Hindlimb muscle (tissue), 1 donor: ENCODE measurements around the gene FGF23. TPM values are rescaled to one million over a fixed set of nuclear protein-coding genes. Genes with fewer than 3 reads are reported as not detected.
"Not testable (repeated sequence)": the region's sequence is repeated elsewhere in the genome, so short reads cannot be mapped to it uniquely, and the experiment has no call there.

Source experiments
- DNase-seq: peaks from one replicate; pipeline ENCODE4 v3.0.0-alpha.2; 2013
- polyA plus RNA-seq: library from polyadenylated mRNA; unstranded; fragments of 120-200 nt; gene quantifications from one replicate; pipeline ENCODE4 v1.2.1, GENCODE V29; 2013; ENCODE audit not compliant: insufficient read length

FGF23 gene
- polyA plus RNA-seq: not detected

DNA sequence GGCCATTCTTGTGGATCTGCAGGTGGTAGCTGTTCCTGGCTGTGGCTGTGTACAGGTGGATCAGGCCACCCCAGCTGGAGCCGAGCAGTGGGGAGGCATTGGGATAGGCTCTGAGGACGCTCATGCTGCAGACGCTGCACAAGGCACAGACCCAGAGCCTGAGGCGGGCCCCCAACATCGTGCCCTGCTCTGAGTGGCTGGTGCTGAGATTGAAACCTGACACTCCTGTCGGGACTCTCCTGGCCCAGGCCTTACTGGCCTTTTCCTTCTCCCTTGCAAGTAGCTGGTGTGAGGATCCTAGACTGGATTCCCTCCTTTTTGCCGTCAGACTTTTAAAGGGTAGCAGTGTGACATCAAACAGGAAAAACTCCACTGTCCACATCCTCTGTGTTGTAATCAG lies at the start of gene FGF23:
FGF23 (minus strand) TSS at position 308 of the 400 bp plus-strand sequence; CDS start at position 178, 130 bp downstream.
- DNase-seq: peak; percentile 19

DNA sequence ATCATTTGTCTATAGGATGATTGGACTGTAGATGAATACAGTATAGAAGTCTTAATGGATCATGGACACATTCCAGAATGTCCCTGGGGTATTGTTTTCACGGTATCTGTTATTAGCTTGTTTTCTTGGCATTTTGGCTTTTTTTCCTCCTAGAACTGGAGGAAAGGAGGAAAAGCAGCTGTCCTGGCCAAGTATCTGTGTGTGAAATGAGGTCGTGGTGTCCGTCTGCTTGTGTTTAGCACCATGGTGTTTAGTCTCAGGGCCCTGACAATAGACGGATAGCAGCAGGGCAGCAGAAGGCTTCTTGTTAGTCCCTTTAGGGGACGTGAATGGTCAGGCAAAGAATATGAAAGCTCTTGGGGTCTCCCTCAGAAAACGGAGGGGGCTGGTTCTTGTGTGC lies 44.9 kb upstream of the FGF23 start:
- no peak for DNase-seq

DNA sequence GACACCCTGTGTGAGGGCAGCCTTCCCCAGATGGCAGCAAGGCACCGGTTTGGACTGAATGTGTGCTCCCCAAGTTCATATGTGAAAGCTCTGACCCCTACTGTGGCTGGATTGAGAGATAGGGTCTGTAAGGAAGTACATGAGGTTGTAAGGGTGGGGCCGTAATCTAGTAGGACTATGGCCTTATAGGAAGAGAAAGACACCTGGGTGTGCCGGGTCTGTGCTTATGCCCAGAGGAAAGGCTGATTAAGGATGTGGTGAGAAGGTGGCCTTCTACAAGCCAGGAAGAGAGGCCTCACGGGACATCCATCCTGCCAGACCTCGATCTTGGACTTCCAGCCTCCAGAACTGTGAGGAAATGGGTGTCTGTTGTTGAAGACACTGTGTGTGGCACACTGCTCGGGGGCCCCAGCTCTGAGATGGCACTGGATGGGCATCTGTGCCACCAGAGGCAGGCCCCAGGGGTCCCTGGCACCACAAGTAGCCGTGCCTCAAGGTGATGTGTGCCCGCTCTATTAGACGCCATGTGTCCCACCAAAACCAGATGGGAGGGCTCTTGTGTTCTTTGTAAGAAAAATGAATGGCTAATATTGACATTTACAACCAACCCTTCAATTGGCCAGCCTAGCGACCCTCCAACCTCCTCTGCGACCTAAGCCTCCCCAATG lies 44.1 kb upstream of the FGF23 start:
- no peak for DNase-seq

DNA sequence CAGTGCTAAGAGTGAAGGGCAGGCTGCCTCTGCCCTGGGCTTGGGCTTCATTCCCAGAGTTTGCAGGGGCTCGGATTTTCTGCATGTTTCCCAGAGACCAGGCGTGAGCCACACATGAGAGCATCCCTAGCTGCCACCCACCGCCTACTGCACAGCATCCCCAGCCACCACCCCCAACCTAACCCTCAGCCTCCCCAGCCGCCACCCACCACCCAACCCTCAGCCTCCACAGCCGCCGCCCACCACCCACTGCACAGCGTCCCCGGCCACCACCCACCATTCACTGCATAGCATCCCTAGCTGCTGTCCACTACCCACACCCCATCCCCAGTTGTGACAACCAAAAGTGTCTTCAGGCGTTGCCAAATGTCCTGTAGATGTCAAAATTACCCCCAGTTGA lies 43.5 kb upstream of the FGF23 start:
- DNase-seq: no peak

GRCh38 chr12:4421590-4422031 lies 42.1 kb upstream of the FGF23 start:
- DNase-seq: no peak

DNA sequence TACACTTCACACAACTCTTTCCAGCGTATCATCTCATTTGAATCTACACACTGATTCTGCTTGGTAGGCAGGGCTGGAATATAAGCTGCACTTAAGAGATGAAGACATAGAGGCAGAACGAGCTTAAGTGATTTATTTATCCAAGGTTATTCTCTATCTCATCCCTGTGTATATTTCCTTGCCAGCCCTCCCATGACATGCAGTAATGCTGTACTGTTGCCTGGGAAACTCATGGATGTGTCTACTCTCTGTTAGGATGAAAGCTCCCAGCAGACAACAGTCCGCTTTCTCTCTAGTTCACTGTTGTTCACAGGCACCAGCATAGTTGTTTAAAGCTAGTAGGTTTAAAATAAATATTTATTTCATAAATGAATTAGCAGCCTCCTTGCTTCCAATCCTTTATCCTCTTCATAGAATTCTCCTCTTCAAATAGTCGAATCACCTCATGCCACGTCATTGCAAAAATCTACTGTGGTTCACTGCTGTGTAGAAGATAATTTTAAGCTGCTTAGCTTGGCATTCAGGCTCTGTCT lies 40.7 kb upstream of the FGF23 start:
- DNase-seq: no peak

GRCh38 chr12:4418913-4419312 lies 39.4 kb upstream of the FGF23 start:
- DNase-seq: no peak

GRCh38 chr12:4417936-4418335 lies 38.4 kb upstream of the FGF23 start:
- DNase-seq: no peak

DNA sequence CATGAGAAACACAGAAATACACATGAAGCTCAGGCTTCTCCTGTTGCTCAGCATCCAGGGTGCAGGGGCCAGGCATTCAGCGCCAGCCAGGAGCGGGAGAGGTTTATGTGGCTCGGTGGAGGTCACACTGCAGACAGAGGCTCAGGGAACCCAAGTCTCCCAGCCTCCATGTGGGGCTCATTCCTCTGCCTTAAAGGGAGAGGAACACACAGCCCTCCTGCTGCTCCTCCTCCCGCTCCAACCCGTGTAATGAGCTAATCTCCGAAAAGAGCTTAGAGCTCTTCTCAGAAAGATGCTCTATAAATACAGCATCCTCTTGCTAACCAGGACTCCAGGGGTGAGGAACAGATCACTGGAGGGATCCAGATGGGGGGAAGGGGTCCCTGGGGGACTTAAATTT lies 37.9 kb upstream of the FGF23 start:
- DNase-seq: no peak

DNA sequence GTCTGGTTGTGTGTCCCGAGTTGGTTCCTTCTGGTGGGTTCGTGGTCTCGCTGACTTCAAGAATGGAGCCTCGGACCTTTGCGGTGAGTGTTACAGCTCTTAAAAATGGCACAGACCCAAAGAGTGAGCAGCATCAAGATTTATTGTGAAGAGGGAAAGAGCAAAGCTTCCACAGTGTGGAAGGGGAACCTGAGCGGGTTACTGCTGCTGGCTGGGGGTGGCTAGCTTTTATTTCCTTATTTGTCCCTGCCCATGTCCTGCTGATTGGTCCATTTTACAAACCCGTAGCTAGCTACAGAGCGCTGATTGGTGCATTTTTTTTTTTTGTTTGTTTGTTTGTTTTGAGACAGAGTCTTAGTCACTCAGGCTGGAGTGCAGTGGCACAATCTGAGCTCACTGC lies 36.8 kb upstream of the FGF23 start:
- DNase-seq: no peak

GRCh38 chr12:4412465-4412864 lies 33.0 kb upstream of the FGF23 start:
- DNase-seq: no peak

- no peak for DNase-seq
Observed at GRCh38 chr12:4412056-4412455, 32.5 kb upstream of the FGF23 start.

DNA sequence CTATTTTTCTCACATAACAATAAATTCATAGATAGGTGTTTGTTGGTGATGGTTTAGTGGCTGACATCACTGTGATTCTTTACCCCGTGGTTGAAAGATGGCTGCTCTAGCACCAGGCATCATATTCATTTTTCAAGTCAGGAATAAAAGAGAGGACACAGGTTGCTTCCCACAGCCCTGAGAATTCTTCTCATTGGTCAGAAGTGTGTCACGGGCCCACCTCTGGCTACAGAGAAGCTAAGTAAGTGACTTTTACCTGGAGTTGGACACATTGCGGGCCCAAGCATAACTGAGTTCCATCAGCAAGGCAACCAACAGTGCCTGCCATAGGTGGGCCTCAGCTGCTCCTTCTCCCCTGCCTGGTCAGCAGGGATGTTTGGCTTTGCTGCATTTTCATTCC lies 27.6 kb upstream of the FGF23 start:
- no peak for DNase-seq

DNA sequence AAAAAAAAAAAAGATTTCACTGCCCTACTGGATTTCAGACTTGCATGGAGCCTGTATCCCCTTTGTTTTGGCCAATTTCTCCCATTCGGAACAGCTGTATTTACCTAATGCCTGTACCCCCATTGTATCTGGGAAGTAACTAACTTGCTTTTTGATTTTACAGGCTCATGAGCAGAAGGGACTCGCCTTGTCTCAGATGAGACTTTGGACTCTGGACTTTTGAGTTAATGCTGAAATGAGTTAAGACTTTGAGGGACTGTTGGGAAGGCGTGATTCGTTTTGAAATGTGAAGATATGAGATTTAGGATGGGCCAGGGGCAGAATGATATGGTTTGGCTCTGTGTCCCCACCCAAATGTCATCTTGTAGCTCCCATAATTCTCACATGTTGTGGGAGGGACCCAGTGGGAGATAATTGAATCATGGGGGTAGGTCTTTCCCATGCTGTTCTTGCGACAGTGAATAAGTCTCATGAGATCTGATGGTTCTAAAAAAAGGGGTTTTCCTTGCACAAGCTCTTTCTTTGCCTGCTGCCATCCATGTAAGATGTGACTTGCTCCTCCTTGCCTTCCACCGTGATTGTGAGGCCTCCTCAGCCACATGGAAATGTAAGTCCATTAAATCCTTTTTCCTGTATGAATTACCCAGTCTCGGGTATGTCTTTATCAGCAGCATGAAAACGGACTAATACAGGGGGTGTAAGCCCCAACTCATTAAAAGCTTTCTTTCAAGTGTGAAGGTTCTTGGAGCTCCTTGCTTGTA lies 25.5 kb upstream of the FGF23 start:
- DNase-seq: not testable (repeated sequence)

GRCh38 chr12:4402996-4403395 lies 23.5 kb upstream of the FGF23 start:
- no peak for DNase-seq

DNA sequence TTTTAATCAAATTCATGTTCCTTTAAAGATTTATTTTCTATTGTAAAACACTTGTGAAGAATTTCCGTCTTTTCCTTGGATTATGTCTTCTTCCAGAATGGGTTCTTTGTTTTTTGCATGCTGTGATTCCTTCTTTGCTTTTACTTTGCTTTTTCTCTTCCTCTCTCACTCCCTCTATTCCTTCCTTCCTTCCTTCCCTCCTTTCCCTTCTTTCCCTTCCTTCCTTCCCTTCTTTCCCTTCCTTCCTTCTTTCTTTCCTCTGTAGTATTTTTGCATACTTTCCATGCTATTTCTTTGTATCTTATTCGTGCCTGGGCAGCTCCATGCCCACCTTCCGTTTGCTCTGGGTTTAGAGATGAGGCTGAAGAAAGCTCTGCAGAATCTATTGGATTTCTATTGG lies 21.6 kb upstream of the FGF23 start:
- no peak for DNase-seq

DNA sequence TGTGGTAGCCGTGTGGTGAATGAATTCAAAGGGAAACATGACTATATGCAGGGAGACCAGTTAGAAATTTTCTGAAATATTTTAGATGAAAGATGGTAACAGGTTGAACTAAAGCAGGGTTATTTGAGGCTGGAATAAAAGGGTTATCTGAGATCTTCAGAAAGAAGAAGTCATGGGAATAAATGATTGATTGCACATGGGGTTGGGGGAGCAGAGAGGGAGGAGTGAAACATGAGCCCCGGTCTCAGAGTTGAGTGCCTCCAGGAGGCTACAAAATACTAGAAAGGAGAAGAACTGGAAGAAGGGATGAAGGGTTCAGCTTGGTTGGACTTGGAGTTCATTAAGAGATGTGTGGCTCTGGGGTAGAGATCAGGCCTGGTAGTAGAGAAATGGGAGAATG lies 16.3 kb upstream of the FGF23 start:
- DNase-seq: no peak

GRCh38 chr12:4393211-4393610 lies 13.7 kb upstream of the FGF23 start:
- DNase-seq: no peak

GRCh38 chr12:4392223-4392742 lies 12.8 kb upstream of the FGF23 start:
- DNase-seq: no peak

DNA sequence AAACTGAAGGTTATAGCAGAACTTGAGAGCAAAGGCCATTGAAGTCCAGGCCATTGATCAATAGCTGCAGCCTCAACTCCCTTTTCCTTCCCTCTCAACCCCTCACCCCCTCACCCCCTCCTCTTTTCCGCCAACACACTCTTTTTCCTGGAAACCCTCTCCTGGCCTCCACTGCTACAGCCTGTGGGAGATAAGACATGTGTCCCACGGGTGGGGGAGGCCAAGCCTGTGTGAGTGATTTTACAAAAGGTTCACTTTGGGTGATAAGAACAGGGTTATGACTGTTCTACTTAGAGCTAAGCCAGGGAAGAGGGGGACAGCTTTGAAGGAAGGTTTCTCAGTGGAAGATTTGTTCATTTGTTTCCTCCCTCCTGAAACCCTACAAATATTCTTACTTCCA lies 9.2 kb upstream of the FGF23 start:
- DNase-seq: no peak

DNA sequence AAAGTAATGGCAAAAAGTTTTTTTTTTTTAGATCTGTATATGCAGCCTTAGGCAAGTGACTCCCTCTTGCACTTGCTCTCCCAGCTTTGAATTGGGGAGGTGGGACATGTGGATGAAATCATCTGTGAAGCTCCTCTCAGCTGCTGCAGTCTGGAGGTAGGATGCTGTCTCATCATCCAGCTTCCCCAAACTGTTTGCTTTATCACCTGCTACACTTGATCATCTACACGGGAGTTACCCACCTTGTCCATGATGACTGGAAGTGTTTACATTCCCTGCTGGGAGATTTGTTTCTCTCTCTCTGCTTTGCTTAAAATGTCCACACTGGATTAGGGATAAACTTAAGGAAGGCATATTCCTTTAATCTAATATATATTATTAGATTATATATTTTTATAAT lies 8.5 kb upstream of the FGF23 start:
- DNase-seq: no peak

- DNase-seq: no peak
Observed at GRCh38 chr12:4387607-4388006, 8.1 kb upstream of the FGF23 start.

DNA sequence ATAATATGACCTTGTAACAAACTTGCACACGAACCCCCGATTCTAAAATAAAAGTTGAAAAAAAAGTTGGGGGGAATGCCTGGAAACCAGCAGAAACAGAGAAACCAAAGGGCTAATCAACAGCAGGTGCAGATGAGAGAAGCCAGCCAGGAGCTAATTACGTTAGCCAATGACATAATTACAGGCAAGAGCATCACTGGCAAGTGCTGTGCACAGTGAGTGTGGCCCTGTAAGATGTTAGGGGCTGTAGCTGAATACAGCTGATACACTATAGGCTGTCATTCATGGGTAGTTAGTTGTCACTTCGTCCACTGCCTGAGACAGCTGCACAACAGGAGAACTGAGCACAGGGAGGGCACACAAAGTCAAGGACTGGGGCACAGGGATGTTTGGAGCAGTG lies 7.3 kb upstream of the FGF23 start:
- DNase-seq: no peak
